Left hindlimb (tissue), 1 donor: ENCODE results near the gene ARID3A.
A peak's percentile ranks its signal among the peaks of the same experiment; 100 is the strongest.

Experiments used
- DNase-seq: peaks from one replicate; pipeline ENCODE4 v3.0.0-alpha.2; 2018

The ARID3A gene

DNA sequence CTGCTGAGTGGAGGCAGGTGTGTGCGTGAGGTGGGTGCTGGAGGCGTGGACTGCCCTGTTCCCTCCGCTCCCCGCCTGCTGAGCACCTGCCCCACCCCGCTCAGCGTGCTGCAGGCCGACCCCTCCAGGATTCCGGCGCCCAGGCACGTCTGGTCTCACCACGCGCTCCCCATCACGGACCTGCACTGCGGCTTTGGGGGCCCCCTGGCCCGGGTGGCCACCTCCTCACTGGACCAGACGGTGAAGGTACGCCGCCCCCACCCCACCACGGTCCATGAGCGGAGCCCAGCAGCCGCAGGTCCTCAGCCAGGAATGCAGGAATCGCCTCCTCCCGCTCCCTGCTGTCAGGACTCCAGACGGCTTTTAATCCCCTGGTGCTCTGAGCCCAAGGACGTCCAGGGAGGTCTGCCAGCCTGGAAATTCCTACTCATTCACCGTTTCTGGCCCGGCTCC is 64.3 kb downstream of the ARID3A start:
- DNase-seq: no peak

- DNase-seq: no peak
These were observed 64.9 kb downstream of the ARID3A start for GRCh38 chr19:990746-991145.

- DNase-seq: peak; percentile 43
These were observed 65.5 kb downstream of the ARID3A start for GRCh38 chr19:991174-991931.

DNA sequence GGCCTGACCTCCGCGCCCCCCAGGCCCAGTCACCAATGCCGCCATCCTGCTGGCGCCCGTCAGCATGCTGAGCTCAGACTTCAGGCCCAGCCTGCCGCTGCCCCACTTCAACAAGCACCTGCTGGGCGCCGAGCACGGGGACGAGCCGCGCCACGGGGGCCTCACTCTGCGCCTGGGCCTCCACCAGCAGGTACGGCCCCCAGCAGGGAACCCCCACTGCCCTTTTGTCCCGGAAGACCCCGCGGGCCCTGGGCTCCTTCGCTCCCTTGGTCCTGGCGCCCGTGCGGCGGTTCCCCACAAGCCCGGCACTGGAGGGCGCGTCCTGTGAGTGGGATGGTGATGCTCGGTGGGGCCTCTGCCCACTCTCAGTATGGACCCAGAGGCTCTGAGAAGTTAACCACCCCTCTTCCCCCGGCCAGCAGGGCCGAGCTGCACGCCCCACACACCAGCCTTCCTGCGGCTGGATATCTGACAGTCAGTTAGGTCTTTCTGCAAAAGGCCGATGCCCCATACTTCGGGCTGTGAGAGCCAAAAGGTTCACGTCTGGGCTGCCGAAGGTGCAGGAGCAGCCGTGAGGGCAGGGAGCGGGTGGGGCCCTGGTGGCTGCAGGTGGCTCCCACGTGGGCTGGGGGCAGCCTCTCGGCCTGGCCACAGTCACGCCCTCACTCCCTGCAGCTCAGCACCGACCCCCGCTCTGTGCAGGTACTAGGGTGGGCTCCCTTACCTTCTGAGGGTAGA is 66.3 kb downstream of the ARID3A start:
- peak; percentile 31 for DNase-seq

GRCh38 chr19:992670-993055 is 66.8 kb downstream of the ARID3A start:
- no peak for DNase-seq

DNA sequence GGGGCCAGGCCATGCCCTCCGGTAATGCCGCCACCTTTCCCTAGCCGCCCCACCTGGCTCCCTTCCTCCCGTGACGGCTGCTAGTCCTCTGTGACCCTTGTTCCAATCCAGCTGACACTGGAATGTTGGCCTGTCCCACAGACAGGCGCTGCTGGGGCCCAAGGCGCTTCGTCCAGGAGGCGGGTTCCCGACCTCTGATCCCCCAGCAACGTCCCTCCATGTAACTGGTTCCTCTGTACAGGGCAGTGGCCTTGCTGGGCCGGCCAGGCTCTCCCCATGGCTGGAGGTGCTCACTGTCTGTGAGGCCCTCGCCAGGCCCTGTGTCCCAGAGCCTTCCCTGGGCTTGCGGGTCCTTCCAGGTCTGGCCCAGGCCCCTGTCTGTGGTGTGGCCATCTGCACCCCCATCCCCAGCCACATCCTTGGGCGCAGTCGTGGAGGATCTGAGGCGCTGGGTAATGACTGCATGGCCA is 67.6 kb downstream of the ARID3A start:
- peak; percentile 30 for DNase-seq

DNA sequence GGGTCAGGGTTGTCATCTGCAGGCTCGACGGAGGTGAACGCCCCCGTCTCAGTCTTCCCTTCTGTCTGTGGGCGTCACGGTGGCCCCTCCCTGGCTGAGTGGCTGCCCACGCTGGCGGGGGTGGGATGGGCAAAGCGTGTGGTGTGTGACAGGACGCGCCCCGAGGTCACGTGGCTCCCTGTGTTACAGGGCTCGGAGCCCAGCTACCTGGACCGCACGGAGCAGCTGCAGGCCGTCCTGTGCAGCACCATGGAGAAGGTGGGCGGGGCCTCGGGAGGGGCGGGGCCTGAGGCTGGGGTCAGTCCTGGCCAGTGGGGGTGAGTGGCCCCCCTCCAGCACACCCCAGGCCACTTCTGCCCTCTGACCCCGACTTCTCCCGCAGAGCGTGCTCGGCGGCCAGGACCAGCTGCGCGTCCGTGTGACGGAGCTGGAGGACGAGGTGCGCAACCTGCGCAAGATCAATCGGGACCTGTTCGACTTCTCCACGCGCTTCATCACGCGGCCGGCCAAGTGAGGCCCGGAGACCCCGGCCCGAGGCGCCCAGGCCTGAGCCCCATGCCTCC is 68.1 kb downstream of the ARID3A start:
- peak; percentile 27 for DNase-seq

DNA sequence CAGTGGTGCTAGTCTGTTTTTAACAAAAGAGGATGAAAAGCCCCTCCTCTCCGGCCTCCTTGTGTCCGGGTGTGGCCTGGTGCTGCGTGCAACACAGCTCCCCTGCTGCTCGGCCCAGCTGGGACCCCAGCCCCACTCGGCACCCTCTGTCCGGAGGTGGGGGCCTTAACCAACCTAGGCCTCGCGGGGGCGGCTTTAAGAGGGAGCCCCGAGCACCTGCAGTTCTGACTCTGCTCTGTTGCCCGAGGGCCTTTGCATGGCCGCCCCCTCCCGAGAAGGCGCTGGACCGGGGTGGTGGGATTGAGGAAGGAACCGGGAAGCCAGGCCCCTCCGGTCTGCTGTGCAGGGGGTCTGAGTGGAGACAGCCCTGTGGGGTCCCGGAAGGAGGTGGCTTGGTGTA is 68.7 kb downstream of the ARID3A start:
- DNase-seq: no peak

DNA sequence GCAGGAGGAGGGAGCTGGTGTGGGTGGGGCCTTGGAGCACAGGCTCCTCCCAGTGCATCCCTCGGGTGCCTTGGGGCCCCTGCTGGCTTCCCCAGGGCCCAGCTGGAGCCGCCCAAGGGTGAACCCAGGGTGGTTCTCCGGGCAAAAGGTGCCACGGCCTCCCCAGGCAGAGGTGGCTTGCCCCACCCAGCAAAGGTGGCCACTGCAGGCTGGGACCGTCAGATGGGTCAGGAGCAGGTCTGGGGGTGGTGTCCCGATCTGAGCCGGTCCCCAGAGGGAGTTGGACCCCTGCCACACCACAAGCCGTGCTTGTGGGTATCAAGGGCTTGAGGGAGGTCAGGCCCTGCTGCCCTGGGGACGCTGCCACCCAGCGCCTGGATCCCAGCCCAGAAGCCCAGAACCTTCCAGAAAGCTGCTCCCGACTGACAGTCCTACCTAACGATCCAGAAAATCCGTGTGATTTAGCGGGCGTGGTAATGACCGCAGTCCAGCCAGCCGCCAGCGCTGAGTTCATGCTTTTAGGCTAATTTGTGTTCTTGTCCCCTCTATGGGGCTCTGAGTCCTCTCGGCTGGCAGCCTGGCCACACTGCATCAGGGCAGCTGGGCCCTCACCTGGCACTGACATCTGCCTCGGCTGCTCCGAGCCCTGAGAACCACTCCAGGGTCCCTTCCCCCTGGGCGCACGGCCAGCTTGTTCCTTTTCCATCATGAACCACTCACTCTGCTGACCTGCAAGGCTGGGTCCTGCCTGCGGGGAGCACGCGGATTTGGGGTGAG is 69.4 kb downstream of the ARID3A start:
- no peak for DNase-seq

GRCh38 chr19:996051-996838 is 70.4 kb downstream of the ARID3A start:
- no peak for DNase-seq

- DNase-seq: no peak
These were observed 72.2 kb downstream of the ARID3A start for GRCh38 chr19:998064-998463.

DNA sequence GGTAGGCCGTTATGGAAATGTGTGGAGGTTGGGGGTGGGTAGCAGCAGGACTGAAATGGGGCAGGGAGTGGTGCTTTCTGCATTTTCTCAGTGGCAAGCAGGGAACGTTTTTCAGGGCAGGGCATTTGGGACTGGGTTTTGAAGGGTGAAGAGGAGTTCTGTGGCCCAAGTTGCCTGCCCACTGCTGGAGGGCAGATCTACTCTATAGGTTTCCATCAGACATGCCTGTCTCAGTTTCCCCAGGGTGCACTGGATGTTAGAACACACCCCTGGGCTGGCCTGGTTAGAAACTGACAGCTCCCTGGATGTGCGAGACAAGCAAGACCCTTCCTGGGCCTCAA is 73.5 kb downstream of the ARID3A start:
- DNase-seq: no peak

DNA sequence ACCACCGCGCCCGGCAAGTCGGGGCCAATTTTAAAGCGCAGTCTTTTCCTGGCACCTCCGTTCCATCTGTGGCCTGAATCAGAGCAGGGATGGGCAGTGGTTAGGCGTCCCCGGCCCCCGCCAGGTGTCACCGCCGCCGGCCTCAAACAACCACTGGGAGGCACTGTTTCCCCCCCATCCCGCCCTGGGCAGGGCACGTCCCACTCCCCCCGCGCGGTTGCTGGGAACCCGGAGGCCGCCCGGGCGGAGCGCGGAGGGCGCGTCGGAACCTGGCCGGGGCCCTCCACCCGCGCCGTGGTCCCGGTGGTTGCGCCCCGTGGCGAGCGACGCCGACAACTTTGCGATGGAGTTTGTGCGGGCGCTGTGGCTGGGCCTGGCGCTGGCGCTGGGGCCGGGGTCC is 74.3 kb downstream of the ARID3A start, which contains the start of gene GRIN3B:
Gene GRIN3B (plus strand): TSS at position 325 of the 400 bp plus-strand sequence. CDS start 19 bp downstream, at position 344.
- DNase-seq: peak; percentile 59

DNA sequence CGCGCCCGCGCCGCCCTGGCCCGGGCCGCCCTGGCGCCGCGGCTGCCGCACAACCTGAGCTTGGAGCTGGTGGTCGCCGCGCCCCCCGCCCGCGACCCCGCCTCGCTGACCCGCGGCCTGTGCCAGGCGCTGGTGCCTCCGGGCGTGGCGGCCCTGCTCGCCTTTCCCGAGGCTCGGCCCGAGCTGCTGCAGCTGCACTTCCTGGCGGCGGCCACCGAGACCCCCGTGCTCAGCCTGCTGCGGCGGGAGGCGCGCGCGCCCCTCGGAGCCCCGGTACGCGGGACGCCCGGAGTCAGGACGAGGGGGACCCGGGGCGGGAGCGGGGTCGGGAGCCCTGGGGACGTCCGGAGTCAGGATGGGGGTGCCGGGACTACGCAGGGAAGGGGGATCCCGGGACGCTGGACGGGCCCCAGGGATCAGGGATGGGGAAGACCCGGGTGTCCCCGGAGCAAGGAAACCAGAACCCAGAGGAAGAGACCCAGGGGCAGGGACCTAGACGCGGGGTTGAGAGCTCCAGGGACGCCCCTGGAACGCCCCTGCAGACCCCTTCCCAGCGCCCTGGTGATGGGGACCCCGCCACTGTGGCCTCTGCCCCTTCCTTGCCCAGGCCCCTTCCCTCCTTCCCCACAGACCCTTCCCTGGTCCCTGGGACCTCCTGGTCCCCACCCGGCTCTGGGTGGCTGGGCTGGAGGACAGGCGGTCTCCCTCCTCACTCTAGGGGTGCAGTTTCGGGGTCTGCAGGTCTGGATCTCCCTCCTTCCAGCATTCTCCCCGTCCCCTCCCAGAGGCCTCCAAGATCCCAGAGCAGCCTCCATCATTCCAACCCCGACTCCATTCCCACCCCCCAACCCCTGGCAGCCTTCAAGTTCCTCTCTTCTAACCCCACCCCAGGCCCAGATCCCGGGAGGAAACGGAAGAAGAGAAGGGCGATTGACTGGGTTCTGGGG is 75.0 kb downstream of the ARID3A start:
- peak; percentile 34 for DNase-seq

- peak; percentile 59 for DNase-seq
These were observed 75.8 kb downstream of the ARID3A start for GRCh38 chr19:1001538-1002166.

- no peak for DNase-seq
These were observed 76.8 kb downstream of the ARID3A start for GRCh38 chr19:1002600-1002999.

DNA sequence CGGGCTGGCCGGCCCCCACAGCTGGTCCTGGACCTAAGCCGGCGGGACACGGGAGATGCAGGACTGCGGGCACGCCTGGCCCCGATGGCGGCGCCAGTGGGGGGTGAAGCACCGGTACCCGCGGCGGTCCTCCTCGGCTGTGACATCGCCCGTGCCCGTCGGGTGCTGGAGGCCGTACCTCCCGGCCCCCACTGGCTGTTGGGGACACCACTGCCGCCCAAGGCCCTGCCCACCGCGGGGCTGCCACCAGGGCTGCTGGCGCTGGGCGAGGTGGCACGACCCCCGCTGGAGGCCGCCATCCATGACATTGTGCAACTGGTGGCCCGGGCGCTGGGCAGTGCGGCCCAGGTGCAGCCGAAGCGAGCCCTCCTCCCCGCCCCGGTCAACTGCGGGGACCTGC is 77.4 kb downstream of the ARID3A start:
- DNase-seq: no peak

DNA sequence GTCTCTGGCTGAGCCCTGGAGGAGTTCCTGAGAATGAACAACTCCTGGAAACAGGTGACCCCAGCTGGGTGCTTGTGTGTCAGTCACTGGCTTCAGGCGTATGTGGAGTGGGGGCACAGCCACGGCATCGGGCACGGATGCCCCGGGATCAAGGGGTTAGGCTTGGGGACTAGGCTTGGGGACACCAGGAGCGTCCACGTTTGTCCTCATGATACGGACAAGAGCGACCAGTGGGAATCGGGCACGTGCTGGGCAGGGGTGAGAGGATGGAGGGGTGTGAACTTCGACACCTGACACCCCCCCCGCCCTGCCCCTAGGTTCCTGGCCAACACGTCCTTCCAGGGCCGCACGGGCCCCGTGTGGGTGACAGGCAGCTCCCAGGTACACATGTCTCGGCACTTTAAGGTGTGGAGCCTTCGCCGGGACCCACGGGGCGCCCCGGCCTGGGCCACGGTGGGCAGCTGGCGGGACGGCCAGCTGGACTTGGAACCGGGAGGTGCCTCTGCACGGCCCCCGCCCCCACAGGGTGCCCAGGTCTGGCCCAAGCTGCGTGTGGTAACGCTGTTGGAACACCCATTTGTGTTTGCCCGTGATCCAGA is 78.5 kb downstream of the ARID3A start:
- DNase-seq: no peak

- DNase-seq: no peak
These were observed 79.2 kb downstream of the ARID3A start for GRCh38 chr19:1004803-1005664.
